Sigmoid colon (tissue), 4 donors: Measurements from ENCODE around the gene SUSD1.

Experiments
- CTCF ChIP-seq, 4 experiments: fragments of 450-650 bp in 3 of 4; fragments of 200-600 bp in 1 of 4; IDR thresholded peaks; one replicate each; pipeline ENCODE4 v1.5.1; 2016 to 2019; ENCODE audit warnings: antibody characterized with exemption in 4 of 4, mild to moderate bottlenecking in 3 of 4, moderate library complexity in 2 of 4
- POLR2AphosphoS5 ChIP-seq, 4 donors: sonication (generic); formaldehyde crosslinking; IDR thresholded peaks; one replicate each; pipeline ENCODE4 v1.6.1; 2017; ENCODE audit warnings: antibody characterized with exemption in 4 of 4

- no peak for TF ChIP-seq CTCF (IDR thresholded peaks at IDR 0.05)
- no peak for TF ChIP-seq POLR2AphosphoS5 (IDR thresholded peaks at IDR 0.05)
These were observed 120.2 kb downstream of the SUSD1 start for GRCh38 chr9:112054916-112055315.
